PFSK-1 (cell line): Measurements from ENCODE around the gene ERVW-1.

Source experiments
- FOXP2 ChIP-seq: optimal IDR thresholded peaks from 2 replicates; pipeline ENCODE3; 2011; ENCODE audit warnings: borderline replicate concordance, control low read depth, inconsistent platforms; ENCODE audit not compliant: insufficient read depth; ENCODE audit errors: extremely low read length, extremely low read depth
- POLR2AphosphoS5 ChIP-seq: IDR thresholded peaks from 2 replicates; pipeline ENCODE4 v1.6.1; 2012; ENCODE audit warnings: low read depth, mild to moderate bottlenecking, control low read depth, low read length, moderate library complexity
- SIN3A ChIP-seq: IDR thresholded peaks from 2 replicates; pipeline ENCODE4 v1.6.1; 2012; ENCODE audit warnings: mild to moderate bottlenecking, low read length, moderate library complexity, borderline replicate concordance; ENCODE audit not compliant: insufficient read depth
- TAF1 ChIP-seq: IDR thresholded peaks from 2 replicates; pipeline ENCODE4 v1.6.1; 2012; ENCODE audit warnings: low read length, control low read depth, borderline replicate concordance; ENCODE audit not compliant: insufficient read depth
- TF ChIP-seq, protein P1 (sequence below), 2 experiments: IDR thresholded peaks; 2 replicates each; pipeline versions ENCODE4 v1.6.1 to v1.8.0; 2011 to 2012; ENCODE audit warnings: low read depth in 2 of 2, low read length in 2 of 2, control low read depth in 1 of 2, inconsistent platforms in 1 of 2, mild to moderate bottlenecking in 1 of 2, moderate library complexity in 1 of 2; ENCODE audit not compliant: insufficient read depth in 1 of 2

ERVW-1 gene

DNA sequence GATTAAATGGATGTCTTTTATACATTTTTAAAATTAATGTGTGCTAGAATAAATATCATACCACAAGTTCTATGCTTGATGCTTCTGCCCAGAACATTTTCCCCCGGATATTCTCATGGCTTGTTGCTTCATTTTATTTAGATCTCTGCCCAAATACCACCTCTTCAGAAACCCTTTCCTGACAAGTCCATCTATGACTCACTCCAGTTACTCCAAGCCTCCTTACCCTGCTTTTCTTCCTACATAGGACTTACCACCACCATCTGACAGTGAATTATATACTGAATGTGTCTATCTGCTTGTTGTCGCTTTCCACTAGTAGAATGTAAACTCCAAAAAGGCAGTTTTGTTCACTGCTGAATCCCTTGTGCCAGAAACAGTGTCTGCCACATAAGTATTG lies 19.1 kb upstream of the ERVW-1 start:
- TF ChIP-seq FOXP2 (no peak), SIN3A (no peak), TAF1 (no peak), POLR2AphosphoS5 (no peak)
- TF ChIP-seq, protein P1, sequence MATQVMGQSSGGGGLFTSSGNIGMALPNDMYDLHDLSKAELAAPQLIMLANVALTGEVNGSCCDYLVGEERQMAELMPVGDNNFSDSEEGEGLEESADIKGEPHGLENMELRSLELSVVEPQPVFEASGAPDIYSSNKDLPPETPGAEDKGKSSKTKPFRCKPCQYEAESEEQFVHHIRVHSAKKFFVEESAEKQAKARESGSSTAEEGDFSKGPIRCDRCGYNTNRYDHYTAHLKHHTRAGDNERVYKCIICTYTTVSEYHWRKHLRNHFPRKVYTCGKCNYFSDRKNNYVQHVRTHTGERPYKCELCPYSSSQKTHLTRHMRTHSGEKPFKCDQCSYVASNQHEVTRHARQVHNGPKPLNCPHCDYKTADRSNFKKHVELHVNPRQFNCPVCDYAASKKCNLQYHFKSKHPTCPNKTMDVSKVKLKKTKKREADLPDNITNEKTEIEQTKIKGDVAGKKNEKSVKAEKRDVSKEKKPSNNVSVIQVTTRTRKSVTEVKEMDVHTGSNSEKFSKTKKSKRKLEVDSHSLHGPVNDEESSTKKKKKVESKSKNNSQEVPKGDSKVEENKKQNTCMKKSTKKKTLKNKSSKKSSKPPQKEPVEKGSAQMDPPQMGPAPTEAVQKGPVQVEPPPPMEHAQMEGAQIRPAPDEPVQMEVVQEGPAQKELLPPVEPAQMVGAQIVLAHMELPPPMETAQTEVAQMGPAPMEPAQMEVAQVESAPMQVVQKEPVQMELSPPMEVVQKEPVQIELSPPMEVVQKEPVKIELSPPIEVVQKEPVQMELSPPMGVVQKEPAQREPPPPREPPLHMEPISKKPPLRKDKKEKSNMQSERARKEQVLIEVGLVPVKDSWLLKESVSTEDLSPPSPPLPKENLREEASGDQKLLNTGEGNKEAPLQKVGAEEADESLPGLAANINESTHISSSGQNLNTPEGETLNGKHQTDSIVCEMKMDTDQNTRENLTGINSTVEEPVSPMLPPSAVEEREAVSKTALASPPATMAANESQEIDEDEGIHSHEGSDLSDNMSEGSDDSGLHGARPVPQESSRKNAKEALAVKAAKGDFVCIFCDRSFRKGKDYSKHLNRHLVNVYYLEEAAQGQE (IDR thresholded peaks at IDR 0.05; ENCODE audit: insufficient read depth in 1 of 2, low read depth in 2 of 2, low read length in 2 of 2), result no peak

GRCh38 chr7:92489634-92490033 lies 11.9 kb upstream of the ERVW-1 start:
- TF ChIP-seq, protein P1 (IDR thresholded peaks at IDR 0.05; ENCODE audit: insufficient read depth in 1 of 2, low read depth in 2 of 2, low read length in 2 of 2), result no peak
- TF ChIP-seq POLR2AphosphoS5 (no peak), FOXP2 (no peak), SIN3A (no peak), TAF1 (no peak)

- TF ChIP-seq POLR2AphosphoS5 (no peak), SIN3A (no peak), TAF1 (no peak), FOXP2 (no peak)
- TF ChIP-seq, protein P1 (IDR thresholded peaks at IDR 0.05; ENCODE audit: insufficient read depth in 1 of 2, low read depth in 2 of 2, low read length in 2 of 2), result no peak
Measured at GRCh38 chr7:92487804-92488203, 10.1 kb upstream of the ERVW-1 start.

- TF ChIP-seq FOXP2 (no peak), SIN3A (no peak), POLR2AphosphoS5 (no peak), TAF1 (no peak)
- TF ChIP-seq, protein P1 (IDR thresholded peaks at IDR 0.05; ENCODE audit: insufficient read depth in 1 of 2, low read depth in 2 of 2, low read length in 2 of 2), result no peak
Measured at GRCh38 chr7:92485974-92486373, 8.2 kb upstream of the ERVW-1 start.

GRCh38 chr7:92485267-92485892 lies 7.6 kb upstream of the ERVW-1 start:
- TF ChIP-seq FOXP2 (no peak), POLR2AphosphoS5 (no peak)
